Stimulated activated CD4-positive, alpha-beta T cell treated with anti-CD3 and anti-CD28 coated beads, Interleukin-1b, Interleukin-23, amount 100 ng/mL, for 24 hours (primary cell): ENCODE measurements around the gene PLXNA2.

Source experiments
- DNase-seq, 4 experiments: peaks; one replicate each; pipeline ENCODE4 v3.0.0-alpha.2; 2020; ENCODE audit warnings: low read depth in 4 of 4, low spot score in 1 of 4

Gene PLXNA2

GRCh38 chr1:208225954-208226937 is 17.9 kb downstream of the PLXNA2 start:
- no peak for DNase-seq

- no peak for DNase-seq
Measured at GRCh38 chr1:208224192-208224713, 19.9 kb downstream of the PLXNA2 start.

GRCh38 chr1:208223136-208223535 is 21.0 kb downstream of the PLXNA2 start:
- no peak for DNase-seq

- DNase-seq = no peak
Measured at GRCh38 chr1:208222376-208223126, 21.6 kb downstream of the PLXNA2 start.

- no peak for DNase-seq
Measured at GRCh38 chr1:208221291-208221622, 22.9 kb downstream of the PLXNA2 start.

- no peak for DNase-seq
Measured at GRCh38 chr1:208219659-208220282, 24.4 kb downstream of the PLXNA2 start.

GRCh38 chr1:208219098-208219658 is 25.0 kb downstream of the PLXNA2 start:
- DNase-seq = no peak

- no peak for DNase-seq
Measured at GRCh38 chr1:208218237-208219097, 25.7 kb downstream of the PLXNA2 start.

- DNase-seq = no peak
Measured at GRCh38 chr1:208217781-208218180, 26.4 kb downstream of the PLXNA2 start.

GRCh38 chr1:208216806-208217205 is 27.4 kb downstream of the PLXNA2 start:
- DNase-seq = no peak

- DNase-seq = no peak
Measured at GRCh38 chr1:208216062-208216461, 28.1 kb downstream of the PLXNA2 start.

- no peak for DNase-seq
Measured at GRCh38 chr1:208215393-208215792, 28.8 kb downstream of the PLXNA2 start.

- no peak for DNase-seq
Measured at GRCh38 chr1:208213786-208214185, 30.4 kb downstream of the PLXNA2 start.

GRCh38 chr1:208212893-208213292 is 31.3 kb downstream of the PLXNA2 start:
- DNase-seq = no peak

- no peak for DNase-seq
Measured at GRCh38 chr1:208211921-208212843, 32.0 kb downstream of the PLXNA2 start.

- no peak for DNase-seq
Measured at GRCh38 chr1:208209896-208210589, 34.1 kb downstream of the PLXNA2 start.

GRCh38 chr1:208209286-208209685 is 34.9 kb downstream of the PLXNA2 start:
- no peak for DNase-seq

- no peak for DNase-seq
Measured at GRCh38 chr1:208208132-208208487, 36.1 kb downstream of the PLXNA2 start.
